PC-9 (cell line): Measurements from ENCODE around the gene DNMT3A. TPM values are rescaled to one million over a fixed set of nuclear protein-coding genes. Genes with fewer than 3 reads are reported as not detected.

Experiments used
- BruUV-seq: library from RNA; stranded (reverse); fragments of 400-500 nt; replicated peaks from 2 replicates; lab custom pipeline; 2021; lab: Mats Ljungman, UMichigan
- CTCF ChIA-PET: fragments of 300-600 bp; sonication (Branson Sonifier 250); formaldehyde crosslinking; loops from one replicate; lab custom pipeline; 2022; ENCODE audit warnings: antibody characterized with exemption; lab: Charles Lee
- POLR2A ChIA-PET: fragments of 300-600 bp; sonication (Branson Sonifier 250); formaldehyde crosslinking; loops from one replicate; lab custom pipeline; 2022; ENCODE audit warnings: antibody characterized with exemption; ENCODE audit not compliant: unreplicated experiment; lab: Charles Lee
- DNase-seq, 2 experiments: peaks; one replicate each; pipeline versions ENCODE4 v3.0.0 to v3.0.0-alpha.2; 2015 to 2022; ENCODE audit warnings: mixed read lengths in 1 of 2
- H2AFZ ChIP-seq: fragments of 200-600 bp; sonication (generic); 2 replicates; pipeline ENCODE4 v1.8.1; 2017; ENCODE audit warnings: antibody characterized with exemption
- H3F3A ChIP-seq: fragments of 200-600 bp; sonication (generic); 2 replicates; pipeline ENCODE4 v1.8.1; 2017; ENCODE audit warnings: antibody characterized with exemption, mild to moderate bottlenecking, low read depth; ENCODE audit not compliant: insufficient read depth
- H3K27ac ChIP-seq: fragments of 200-600 bp; sonication (generic); 2 replicates; pipeline ENCODE4 v1.6.1; 2016; ENCODE audit warnings: mixed run types
- H3K27me3 ChIP-seq: fragments of 200-600 bp; sonication (generic); 2 replicates; pipeline ENCODE4 v1.6.1; 2016; ENCODE audit warnings: low read depth, mixed run types; ENCODE audit not compliant: insufficient read depth
- H3K36me3 ChIP-seq: fragments of 200-600 bp; sonication (generic); 2 replicates; pipeline ENCODE4 v1.6.1; 2016; ENCODE audit warnings: low read depth, mixed run types
- H3K4me1 ChIP-seq: fragments of 200-600 bp; sonication (generic); replicated peaks from 2 replicates; pipeline ENCODE4 v1.6.1; 2016; ENCODE audit warnings: mixed run types; ENCODE audit not compliant: insufficient read depth
- H3K4me2 ChIP-seq: fragments of 200-600 bp; sonication (generic); 2 replicates; pipeline ENCODE4 v1.6.1; 2017; ENCODE audit warnings: mixed run types
- H3K4me3 ChIP-seq: fragments of 200-600 bp; sonication (generic); 2 replicates; pipeline ENCODE4 v1.6.1; 2016; ENCODE audit warnings: mixed run types
- H3K79me2 ChIP-seq: fragments of 200-600 bp; sonication (generic); 2 replicates; pipeline ENCODE4 v1.6.1; 2017; ENCODE audit warnings: low read depth, mixed run types
- H3K9me2 ChIP-seq: fragments of 200-600 bp; sonication (generic); 2 replicates; pipeline ENCODE4 v1.8.1; 2017; ENCODE audit warnings: mild to moderate bottlenecking; ENCODE audit not compliant: insufficient read depth
- H3K9me3 ChIP-seq: fragments of 200-600 bp; sonication (generic); 2 replicates; pipeline ENCODE4 v1.8.1; 2016; ENCODE audit warnings: low read depth; ENCODE audit not compliant: insufficient read depth
- H4K20me1 ChIP-seq: fragments of 200-600 bp; sonication (generic); 2 replicates; pipeline ENCODE4 v1.8.1; 2017; ENCODE audit not compliant: insufficient read depth
- CTCF ChIP-seq: fragments of 200-600 bp; sonication (generic); conservative IDR thresholded peaks from 2 replicates; pipeline ENCODE4 v1.6.1; 2017; ENCODE audit warnings: mixed run types, antibody characterized with exemption, mild to moderate bottlenecking, moderate library complexity
- EZH2 ChIP-seq: fragments of 200-600 bp; sonication (generic); IDR thresholded peaks from 2 replicates; pipeline ENCODE4 v1.8.0; 2017; ENCODE audit warnings: antibody characterized with exemption, low read depth
- intact Hi-C: fragments of 100-400 bp; cut with micrococcal nuclease; formaldehyde crosslinking; loops from one replicate; pipeline ENCODE4 v1.10.0; 2022; ENCODE audit not compliant: unreplicated experiment
- total RNA-seq: library from RNA; stranded (reverse); gene quantifications from 2 replicates; pipeline ENCODE4 v1.2.3, GENCODE V29; 2021

The DNMT3A gene
- total RNA-seq, 1 experiment from 2014 or later = 38.9 TPM

GRCh38 chr2:25375371-25375988, 33.8 kb upstream of the DNMT3A start:
- no peaks in the 10 kb centered on the region for H4K20me1 ChIP-seq
- no peak for DNase-seq
- peaks cover 6% of the 10 kb centered on the region for H3K9me3 ChIP-seq
- no peaks in the 10 kb centered on the region for H3K27me3 ChIP-seq
- H3K4me3 ChIP-seq = no peak overlapping the region
- ChIA-PET POLR2A (no interaction called here), CTCF (interaction anchor here (1.2 to 1.5 kb wide), 2 partner anchors 10 to 13 kb away, joined by 3 to 5 read pairs; no protein-coding TSS in a partner anchor)
- H3K79me2 ChIP-seq = no peaks in the 10 kb centered on the region
- no TSS peak for BruUV-seq
- H3K9me2 ChIP-seq = no peaks in the 10 kb centered on the region
- H2AFZ ChIP-seq = no peak overlapping the region
- H3K4me1 ChIP-seq = peaks cover 8% of the 10 kb centered on the region
- peaks cover 11% of the 10 kb centered on the region; the same call in 1 of the 2 replicates for H3F3A ChIP-seq
- no peaks in the 10 kb centered on the region for H3K36me3 ChIP-seq
- no peak for TF ChIP-seq EZH2
- TF ChIP-seq CTCF = no peak
- intact Hi-C loops = no loop called here
- no peak overlapping the region for H3K4me2 ChIP-seq
- no peak overlapping the region for H3K27ac ChIP-seq

GRCh38 chr2:25374827-25375226, 33.1 kb upstream of the DNMT3A start:
- DNase-seq = no peak
- H3K79me2 ChIP-seq = no peaks in the 10 kb centered on the region
- no peak overlapping the region for H3K4me3 ChIP-seq
- intact Hi-C loops = no loop called here
- no TSS peak for BruUV-seq
- peaks cover 11% of the 10 kb centered on the region; the same call in 1 of the 2 replicates for H3F3A ChIP-seq
- no peaks in the 10 kb centered on the region for H4K20me1 ChIP-seq
- H3K4me2 ChIP-seq = no peak overlapping the region
- TF ChIP-seq EZH2 (no peak), CTCF (no peak)
- peaks cover 8% of the 10 kb centered on the region for H3K4me1 ChIP-seq
- POLR2A ChIA-PET = no interaction called here
- peaks cover 6% of the 10 kb centered on the region for H3K9me3 ChIP-seq
- H3K36me3 ChIP-seq = no peaks in the 10 kb centered on the region
- no peaks in the 10 kb centered on the region for H3K9me2 ChIP-seq
- no peak overlapping the region for H3K27ac ChIP-seq
- CTCF ChIA-PET = interaction anchor here (1.2 to 1.5 kb wide), 2 partner anchors 9 to 12 kb away, joined by 3 to 5 read pairs; no protein-coding TSS in a partner anchor
- no peak overlapping the region for H2AFZ ChIP-seq
- no peaks in the 10 kb centered on the region for H3K27me3 ChIP-seq

GRCh38 chr2:25374411-25374810, 32.7 kb upstream of the DNMT3A start:
- Histone ChIP-seq H3K4me2 (no peak overlapping the region), H3K27me3 (no peaks in the 10 kb centered on the region), H3K79me2 (no peaks in the 10 kb centered on the region), H3K4me1 (peaks cover 8% of the 10 kb centered on the region), H3K36me3 (no peaks in the 10 kb centered on the region), H3K4me3 (no peak overlapping the region), H3K9me3 (peaks cover 6% of the 10 kb centered on the region), H4K20me1 (no peaks in the 10 kb centered on the region), H3K27ac (no peak overlapping the region), H3F3A (peaks cover 11% of the 10 kb centered on the region; the same call in 1 of the 2 replicates), H3K9me2 (no peaks in the 10 kb centered on the region), H2AFZ (no peak overlapping the region)
- TF ChIP-seq EZH2 (no peak), CTCF (no peak)
- no peak for DNase-seq
- ChIA-PET CTCF (no interaction called here), POLR2A (no interaction called here)
- intact Hi-C loops = no loop called here
- BruUV-seq = no TSS peak
